Brain microvascular endothelial cell (primary cell): ENCODE measurements around the gene CCDC9B.

Source experiments
- DNase-seq: peaks from one replicate; pipeline ENCODE4 v3.0.0-alpha.2; 2020
- H3K27ac ChIP-seq: fragments of 250-450 bp; sonication (Bioruptor Pico); 2 replicates; pipeline ENCODE4 v1.5.1; 2020; ENCODE audit warnings: mild to moderate bottlenecking, moderate library complexity
- H3K27me3 ChIP-seq: fragments of 250-450 bp; sonication (Bioruptor Pico); replicated peaks from 2 replicates; pipeline ENCODE4 v1.5.1; 2020; ENCODE audit warnings: mild to moderate bottlenecking
- H3K36me3 ChIP-seq: fragments of 250-450 bp; sonication (Bioruptor Pico); replicated peaks from 2 replicates; pipeline ENCODE4 v1.5.1; 2020; ENCODE audit warnings: mild to moderate bottlenecking
- H3K4me3 ChIP-seq: 2 replicates; pipeline ENCODE4 v1.5.1; 2011; ENCODE audit warnings: low read depth, mild to moderate bottlenecking, control low read depth, low read length, moderate library complexity
- CTCF ChIP-seq: IDR thresholded peaks from 2 replicates; pipeline ENCODE4 v1.5.1; 2011; ENCODE audit warnings: low read depth, mild to moderate bottlenecking, moderate library complexity, low read length, control low read depth, inconsistent platforms; ENCODE audit errors: missing control alignments
- in situ Hi-C: cut with HindIII; loops from 2 replicates; pipeline ENCODE4 v1.10.0; 2017; ENCODE audit warnings: low sequenced_read_pairs, low pct_ligation_motif_present

Gene CCDC9B

DNA sequence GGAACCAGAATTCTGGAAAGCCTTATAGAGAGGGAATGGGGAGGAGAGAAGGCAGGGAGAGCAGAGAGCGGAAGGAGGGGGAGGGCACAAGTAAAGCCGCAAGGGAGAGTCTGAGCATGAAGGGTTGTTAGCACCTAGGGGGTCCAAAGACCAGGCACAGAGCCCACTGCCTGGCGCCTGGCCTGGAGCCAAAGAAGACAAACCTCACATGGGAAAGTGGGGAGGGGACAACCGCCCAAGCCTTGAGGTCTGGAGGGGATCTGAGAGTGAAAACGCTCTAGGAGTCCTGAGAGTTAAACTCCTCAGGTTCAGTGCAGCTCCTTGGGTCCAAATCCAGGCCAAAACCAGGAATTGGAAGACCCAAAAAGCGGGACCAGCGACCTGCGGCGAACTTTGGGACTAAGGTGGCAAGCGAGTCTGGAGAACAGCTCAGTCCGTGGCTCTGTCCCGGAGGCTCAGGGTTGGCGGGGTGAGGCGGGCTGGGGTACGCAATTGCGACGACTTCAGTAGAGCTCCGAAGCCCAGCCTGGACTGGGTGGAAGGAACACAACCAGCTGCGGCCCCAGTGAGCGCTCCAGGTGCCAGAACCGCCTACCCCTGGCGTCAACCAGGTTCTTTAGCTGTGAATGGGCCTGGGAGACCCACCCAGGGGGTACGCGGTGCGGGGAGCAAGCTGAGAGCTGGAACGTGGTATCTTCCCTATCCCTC lies 18.1 kb downstream of the CCDC9B start:
- no peaks in the 10 kb centered on the region for H3K36me3 ChIP-seq
- no peak for DNase-seq
- no peak for TF ChIP-seq CTCF
- no peak overlapping the region for H3K27ac ChIP-seq
- peak overlapping the region; percentile 29 for H3K4me3 ChIP-seq
- in situ Hi-C loops = no loop called here
- H3K27me3 ChIP-seq = no peaks in the 10 kb centered on the region

- in situ Hi-C loops = no loop called here
- DNase-seq = peak; percentile 65
- TF ChIP-seq CTCF = peak; percentile 91
- H3K36me3 ChIP-seq = no peaks in the 10 kb centered on the region
- H3K27ac ChIP-seq = no peak overlapping the region
- no peaks in the 10 kb centered on the region for H3K27me3 ChIP-seq
- H3K4me3 ChIP-seq = no peak overlapping the region
Observed at GRCh38 chr15:40320931-40321371, 19.8 kb downstream of the CCDC9B start.

DNA sequence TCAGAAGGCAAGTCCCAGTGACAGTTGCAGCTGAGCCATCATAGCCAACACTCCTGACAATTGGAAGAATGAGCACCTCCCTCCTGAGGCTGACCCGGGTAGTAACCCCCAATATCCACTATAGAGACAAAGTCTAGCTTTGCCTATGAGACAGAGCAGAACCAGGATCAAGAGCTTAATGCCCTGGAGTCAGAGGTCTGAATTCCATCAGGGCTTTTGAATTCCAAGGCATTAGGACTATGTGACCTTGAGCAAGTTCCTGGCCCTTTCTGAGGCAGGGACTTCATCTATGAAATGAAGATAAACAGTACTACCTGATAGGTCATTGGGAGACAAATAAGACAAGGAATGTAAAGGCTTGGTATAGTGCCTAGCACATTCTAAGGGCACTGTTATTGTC lies 20.3 kb downstream of the CCDC9B start:
- Histone ChIP-seq H3K36me3 (no peaks in the 10 kb centered on the region), H3K27me3 (no peaks in the 10 kb centered on the region), H3K4me3 (no peak overlapping the region), H3K27ac (no peak overlapping the region)
- DNase-seq = no peak
- in situ Hi-C loops = no loop called here
- TF ChIP-seq CTCF = no peak

- no peak overlapping the region for H3K4me3 ChIP-seq
- no peak overlapping the region for H3K27ac ChIP-seq
- no peaks in the 10 kb centered on the region for H3K36me3 ChIP-seq
- TF ChIP-seq CTCF = no peak
- DNase-seq = no peak
- no peaks in the 10 kb centered on the region for H3K27me3 ChIP-seq
- in situ Hi-C loops = no loop called here
Observed at GRCh38 chr15:40317580-40317979, 23.2 kb downstream of the CCDC9B start.

- H3K36me3 ChIP-seq = no peaks in the 10 kb centered on the region
- H3K27ac ChIP-seq = no peak overlapping the region
- H3K4me3 ChIP-seq = no peak overlapping the region
- no peak for DNase-seq
- no peak for TF ChIP-seq CTCF
- in situ Hi-C loops = no loop called here
- H3K27me3 ChIP-seq = no peaks in the 10 kb centered on the region
Observed at GRCh38 chr15:40316931-40317330, 23.8 kb downstream of the CCDC9B start.

DNA sequence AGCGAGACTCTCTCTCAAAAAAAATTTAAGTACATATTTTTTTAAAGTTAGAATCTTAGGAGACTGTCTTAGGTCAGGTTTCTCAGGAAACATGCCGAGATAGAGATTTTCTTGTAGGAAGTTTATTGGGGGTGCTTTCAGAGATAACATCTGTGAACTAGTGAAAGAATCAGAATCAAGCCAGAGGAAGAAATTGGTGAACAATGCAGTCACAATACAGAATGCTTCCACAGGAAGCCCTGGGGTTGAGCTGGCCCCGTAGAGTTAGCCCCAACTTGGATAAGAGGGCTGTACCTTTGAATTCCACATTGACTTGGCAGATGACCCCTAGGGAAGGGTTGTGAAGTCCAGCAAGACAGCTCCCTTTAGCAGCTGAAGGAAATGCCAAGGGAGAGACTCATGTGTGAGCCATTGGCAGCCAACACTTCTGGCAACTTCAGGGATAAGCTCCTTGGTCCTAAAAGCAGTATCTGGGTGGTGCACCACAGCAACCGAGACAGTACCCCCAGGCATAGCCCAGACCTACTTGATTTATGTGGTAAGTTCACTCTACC lies 25.9 kb downstream of the CCDC9B start:
- no peak overlapping the region for H3K4me3 ChIP-seq
- TF ChIP-seq CTCF = no peak
- no peaks in the 10 kb centered on the region for H3K36me3 ChIP-seq
- no peak overlapping the region for H3K27ac ChIP-seq
- in situ Hi-C loops = no loop called here
- H3K27me3 ChIP-seq = peaks cover 5% of the 10 kb centered on the region
- no peak for DNase-seq
